ENCODE results near the gene OR6A2.

Gene OR6A2

DNA sequence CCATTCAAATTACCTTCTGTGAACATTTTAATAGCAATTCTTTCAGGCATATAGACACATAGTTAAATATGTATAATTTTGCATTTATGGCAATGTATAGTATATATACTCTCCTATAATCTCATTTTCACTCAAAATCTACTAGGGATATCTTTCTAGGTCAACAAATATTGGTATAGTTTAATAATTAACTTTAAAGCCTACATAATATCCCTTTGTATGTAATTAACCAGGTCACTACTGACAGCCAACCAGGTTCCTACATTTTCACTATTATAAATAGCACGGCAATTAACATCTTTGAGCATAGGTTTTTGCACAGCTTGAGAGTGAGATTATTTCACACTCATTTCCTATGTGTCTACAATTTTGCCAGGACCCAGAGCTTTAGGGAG, 43.5 kb downstream of the OR6A2 start:
- DNase-seq (ENCODE audit: low read depth), result no peak

DNA sequence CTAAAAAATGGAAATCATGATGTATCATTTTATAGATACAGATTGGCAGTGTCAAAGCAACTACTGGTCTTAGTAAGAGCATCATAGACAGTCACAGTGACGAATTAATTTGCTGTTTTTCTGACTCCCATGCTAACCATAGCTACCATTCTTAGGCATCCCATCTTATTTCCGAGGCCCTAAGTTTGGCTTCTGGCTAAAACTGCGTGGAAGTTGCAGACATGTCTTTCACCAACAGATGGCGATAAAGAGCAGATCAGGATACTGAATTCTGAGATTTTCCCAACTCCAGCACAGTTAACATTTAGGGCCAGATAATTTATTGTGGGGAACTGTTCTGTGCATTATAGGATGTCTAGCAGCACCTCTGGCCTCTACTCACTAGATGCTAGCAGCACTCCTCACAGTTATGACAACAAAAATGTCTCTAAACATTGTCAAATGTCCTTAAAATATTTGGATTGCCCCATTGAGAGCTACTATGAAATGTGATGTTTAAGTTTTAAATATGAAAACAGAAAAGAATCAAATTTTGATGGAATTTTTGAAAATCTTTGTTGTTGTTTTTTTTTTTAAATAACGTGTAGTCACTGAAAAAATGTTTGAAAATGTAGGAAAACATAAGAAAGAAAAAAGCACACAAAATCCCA, 44.1 kb downstream of the OR6A2 start:
- peak; percentile 30 for DNase-seq (ENCODE audit: low read depth)

DNA sequence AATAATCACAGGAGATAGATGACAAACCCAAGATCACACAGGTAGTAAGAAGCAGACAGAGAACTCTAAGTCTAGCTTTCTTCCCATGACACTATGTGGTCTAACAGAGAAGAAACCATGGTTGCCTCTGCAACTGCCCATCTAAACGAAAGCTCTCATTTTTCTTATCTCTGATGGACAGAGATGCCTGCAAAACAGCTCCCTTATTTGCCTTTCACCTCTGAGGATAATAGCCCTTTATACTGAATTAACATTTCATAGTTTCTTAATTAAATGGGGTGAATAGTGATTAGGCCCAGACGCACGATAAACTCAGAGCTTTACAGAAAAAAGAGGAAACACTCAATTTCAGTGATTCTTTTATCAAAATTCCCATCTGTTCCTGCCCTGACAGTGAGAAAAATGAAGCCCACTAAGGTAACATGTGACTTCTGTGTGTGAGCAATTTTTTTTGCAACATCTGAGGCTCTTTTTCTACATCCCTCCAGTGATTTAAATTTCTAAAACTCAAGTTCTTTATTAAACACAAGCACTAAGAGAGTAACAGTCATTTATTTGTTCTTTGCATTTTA, 52.3 kb downstream of the OR6A2 start:
- DNase-seq (ENCODE audit: low read depth), result no peak

DNA sequence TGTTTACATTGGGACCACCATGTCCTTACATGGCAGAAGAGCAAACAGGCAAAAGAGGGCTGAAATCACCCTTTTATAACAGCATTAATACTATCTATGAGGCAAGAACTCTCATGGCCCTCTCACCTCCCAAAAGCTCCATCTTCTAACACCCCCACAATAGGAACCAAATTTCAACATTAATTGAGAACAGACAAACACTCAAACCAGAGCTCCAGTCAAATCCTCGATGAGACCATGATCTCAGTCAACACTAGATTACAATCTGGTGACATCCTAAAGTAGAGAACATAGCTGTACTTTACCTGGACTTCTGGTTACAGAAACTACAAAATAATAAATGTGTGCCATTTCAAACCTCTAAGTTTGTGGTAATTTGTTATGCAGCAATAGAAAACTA, 52.9 kb downstream of the OR6A2 start:
- DNase-seq (ENCODE audit: low read depth), result no peak

DNA sequence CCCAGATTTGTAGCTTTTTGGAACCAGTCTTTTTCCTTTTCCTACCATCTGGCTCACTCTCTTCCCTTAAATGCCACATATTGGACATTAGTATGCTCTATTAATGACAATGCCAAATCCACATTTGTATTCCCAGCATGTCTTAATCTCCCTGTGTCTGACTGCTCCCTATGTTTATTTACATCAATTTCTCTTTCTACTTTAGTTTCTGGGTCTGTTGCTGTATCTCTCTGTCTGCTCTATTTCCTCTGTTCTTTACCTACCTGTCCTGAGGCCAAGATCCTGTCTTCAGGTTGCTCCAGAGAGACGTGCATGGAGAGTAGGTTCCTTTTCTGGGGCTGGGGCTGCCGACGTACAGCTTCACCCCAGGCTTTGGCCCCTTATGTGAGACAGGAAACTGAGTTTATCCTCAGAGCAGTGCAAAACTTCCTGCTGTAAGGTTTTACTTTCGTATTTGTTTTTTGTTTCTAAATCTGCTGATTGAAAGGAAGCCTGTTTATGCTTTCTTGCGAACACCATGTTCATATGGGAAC, 53.3 kb downstream of the OR6A2 start:
- DNase-seq (ENCODE audit: low read depth), result peak; percentile 31

DNA sequence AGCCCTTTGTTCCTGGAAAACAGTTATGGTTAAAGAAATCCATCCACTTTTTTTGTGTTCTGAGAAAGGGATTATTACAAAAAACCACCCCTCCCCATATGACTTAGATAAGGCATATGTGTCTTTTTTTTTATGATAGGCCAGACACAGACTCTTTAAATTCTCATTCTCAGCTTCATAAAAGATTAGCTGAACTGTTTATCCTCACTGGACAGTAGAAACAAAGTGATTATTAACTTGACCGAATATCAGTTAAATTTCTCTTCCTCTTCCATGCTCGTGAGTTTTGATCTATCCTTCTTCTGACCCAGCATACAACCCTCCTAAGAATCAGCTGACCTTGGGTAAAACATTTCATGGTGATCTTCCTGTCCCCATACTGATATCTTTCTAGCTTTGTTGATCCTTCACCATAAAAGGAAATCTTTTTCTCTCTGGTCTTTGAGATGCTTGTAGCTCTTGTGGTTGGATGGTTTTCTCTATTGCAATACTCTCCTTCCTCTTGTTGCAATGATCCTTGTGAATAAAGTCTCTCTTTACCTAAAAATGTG, 53.9 kb downstream of the OR6A2 start:
- peak; percentile 8 for DNase-seq (ENCODE audit: low read depth)

DNA sequence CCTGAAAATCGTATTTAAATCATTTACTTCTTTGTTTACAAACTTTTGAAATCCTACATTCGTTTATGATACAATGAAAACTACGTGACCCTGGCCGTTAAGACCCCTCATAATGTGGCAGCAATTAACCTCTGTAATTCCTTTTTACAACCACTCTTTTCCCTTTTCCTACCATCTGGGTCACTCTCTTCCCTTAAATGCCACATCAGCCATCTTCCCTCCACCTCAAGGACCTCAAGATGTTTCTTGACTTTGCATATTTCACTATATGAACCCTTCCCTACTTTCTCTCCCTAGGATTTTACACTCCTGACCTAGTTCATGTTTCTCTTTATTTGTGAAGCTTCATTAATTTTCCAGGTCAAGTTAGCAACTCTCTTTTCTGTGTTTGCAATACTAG, 54.5 kb downstream of the OR6A2 start:
- DNase-seq (ENCODE audit: low read depth), result no peak

DNA sequence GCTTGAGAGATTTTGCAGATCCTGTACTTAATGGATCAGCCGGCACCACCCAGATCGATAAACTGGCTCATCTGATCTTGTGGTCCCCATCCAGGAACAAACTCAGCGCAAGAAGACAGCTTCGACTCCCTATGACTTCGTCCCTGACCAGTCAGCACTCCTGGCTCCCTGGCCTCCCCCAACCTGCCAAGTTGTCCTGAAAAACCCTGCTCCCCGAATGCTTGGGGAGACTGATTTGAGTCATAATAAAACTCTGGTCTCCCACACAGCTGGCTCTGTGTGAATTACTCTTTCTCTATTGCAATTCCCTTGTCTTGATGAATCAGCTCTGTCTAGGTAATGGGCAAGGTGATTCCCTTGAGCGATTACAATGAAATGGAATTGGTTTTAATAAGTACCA, 57.2 kb downstream of the OR6A2 start:
- no peak for DNase-seq (ENCODE audit: low read depth)

All from iris pigment epithelial cell (primary cell).